LNCAP (cell line): ENCODE data around the gene E2F1.

Experiments used
- TF ChIP-seq, protein P1 (sequence below): fragments of 450-650 bp; IDR thresholded peaks from 2 replicates; pipeline ENCODE4 v1.5.1; 2017; ENCODE audit warnings: mild to moderate bottlenecking

E2F1 gene

GRCh38 chr20:33657704-33658095, 28.5 kb downstream of the E2F1 start:
- TF ChIP-seq, protein P1, sequence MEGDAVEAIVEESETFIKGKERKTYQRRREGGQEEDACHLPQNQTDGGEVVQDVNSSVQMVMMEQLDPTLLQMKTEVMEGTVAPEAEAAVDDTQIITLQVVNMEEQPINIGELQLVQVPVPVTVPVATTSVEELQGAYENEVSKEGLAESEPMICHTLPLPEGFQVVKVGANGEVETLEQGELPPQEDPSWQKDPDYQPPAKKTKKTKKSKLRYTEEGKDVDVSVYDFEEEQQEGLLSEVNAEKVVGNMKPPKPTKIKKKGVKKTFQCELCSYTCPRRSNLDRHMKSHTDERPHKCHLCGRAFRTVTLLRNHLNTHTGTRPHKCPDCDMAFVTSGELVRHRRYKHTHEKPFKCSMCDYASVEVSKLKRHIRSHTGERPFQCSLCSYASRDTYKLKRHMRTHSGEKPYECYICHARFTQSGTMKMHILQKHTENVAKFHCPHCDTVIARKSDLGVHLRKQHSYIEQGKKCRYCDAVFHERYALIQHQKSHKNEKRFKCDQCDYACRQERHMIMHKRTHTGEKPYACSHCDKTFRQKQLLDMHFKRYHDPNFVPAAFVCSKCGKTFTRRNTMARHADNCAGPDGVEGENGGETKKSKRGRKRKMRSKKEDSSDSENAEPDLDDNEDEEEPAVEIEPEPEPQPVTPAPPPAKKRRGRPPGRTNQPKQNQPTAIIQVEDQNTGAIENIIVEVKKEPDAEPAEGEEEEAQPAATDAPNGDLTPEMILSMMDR, result no peak

GRCh38 chr20:33656783-33657703, 29.1 kb downstream of the E2F1 start:
- TF ChIP-seq, protein P1, result no peak

GRCh38 chr20:33656010-33656782, 30.0 kb downstream of the E2F1 start:
- TF ChIP-seq, protein P1, result no peak

- TF ChIP-seq, protein P1, result no peak
Observed at GRCh38 chr20:33655164-33655563, 31.0 kb downstream of the E2F1 start.

DNA sequence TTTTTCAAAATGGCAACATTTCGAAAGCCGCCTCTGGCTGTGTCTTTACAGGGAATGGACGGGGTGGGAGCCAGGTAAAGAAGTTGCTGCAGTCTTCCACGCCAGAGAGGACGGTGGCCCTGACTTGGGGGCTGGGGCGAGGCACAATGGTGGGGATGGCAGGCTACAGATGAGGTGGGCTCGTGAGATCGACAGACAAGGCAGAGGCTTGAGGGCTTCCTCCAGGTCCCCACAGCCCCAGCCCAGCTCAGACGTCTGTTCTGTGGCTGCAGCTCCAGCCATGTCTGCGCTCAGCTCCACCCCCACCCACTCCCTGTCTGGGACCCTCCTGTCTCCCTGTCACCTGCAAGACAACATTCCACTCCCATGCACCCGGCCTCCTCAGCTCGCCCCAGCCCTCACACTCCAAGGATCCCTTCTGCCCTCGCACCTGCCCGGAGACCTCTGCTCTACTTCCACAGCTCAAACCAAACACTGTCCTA, 31.5 kb downstream of the E2F1 start:
- TF ChIP-seq, protein P1, result no peak

DNA sequence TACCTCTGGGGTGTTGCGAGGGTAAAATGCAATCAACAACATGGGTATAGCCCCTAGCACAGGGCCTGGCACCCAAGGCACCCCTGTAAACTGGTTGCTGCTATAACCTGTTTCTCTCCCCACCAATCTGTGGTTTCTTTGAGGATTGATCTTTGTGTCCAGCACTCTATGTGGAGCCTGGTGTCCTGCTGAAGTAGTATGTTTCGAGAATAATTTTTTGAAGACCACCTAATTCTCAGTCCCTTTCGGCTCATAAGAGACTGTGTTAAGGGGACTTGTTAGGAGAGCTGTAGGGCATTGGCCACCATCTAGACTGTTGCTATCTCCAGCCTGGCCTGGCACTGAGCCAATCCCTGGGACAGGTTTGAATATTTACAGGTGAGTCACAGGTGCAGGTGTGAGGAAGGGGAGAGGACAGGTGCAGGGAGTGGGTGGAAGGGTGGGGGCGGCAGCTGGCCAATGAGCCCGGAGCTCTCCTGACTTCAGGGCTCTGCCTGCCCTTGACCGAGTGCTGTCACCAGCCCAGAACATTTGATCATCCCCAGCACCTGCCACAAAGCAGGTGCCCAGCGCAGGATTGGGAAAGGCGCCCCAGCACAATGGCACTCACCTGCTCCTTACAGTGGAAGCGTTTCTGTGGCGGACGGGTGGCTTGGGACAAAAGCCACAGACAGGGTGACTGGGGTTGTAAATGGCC, 32.1 kb downstream of the E2F1 start:
- TF ChIP-seq, protein P1, result no peak

GRCh38 chr20:33653218-33653899, 32.8 kb downstream of the E2F1 start:
- TF ChIP-seq, protein P1, result peak; percentile 77
